H9 (cell line): Measurements from ENCODE around the gene MCCC1. TPM values are rescaled to one million over a fixed set of nuclear protein-coding genes. Genes with fewer than 3 reads are reported as not detected.

Experiments
- DNase-seq: peaks from one replicate; pipeline ENCODE4 v3.0.0-alpha.2; 2017
- H2AFZ ChIP-seq: one replicate; pipeline ENCODE4 v1.6.1; 2013; ENCODE audit warnings: mild to moderate bottlenecking, low read length, control low read depth, moderate library complexity
- H2AK5ac ChIP-seq: 2 replicates; pipeline ENCODE4 v1.6.1; 2013; ENCODE audit warnings: low read length, control low read depth, mixed read lengths; ENCODE audit not compliant: insufficient read length
- H2BK120ac ChIP-seq: one replicate; pipeline ENCODE4 v1.6.1; 2013; ENCODE audit warnings: low read depth, mild to moderate bottlenecking, low read length, control low read depth, inconsistent platforms; ENCODE audit not compliant: poor library complexity, severe bottlenecking
- H2BK12ac ChIP-seq: 2 replicates; pipeline ENCODE4 v1.6.1; 2013; ENCODE audit warnings: low read length, control low read depth, mixed read lengths, low read depth; ENCODE audit not compliant: insufficient read length
- H2BK15ac ChIP-seq: 2 replicates; pipeline ENCODE4 v1.6.1; 2013; ENCODE audit warnings: low read depth, low read length, control low read depth
- H2BK20ac ChIP-seq: one replicate; pipeline ENCODE4 v1.6.1; 2013; ENCODE audit warnings: low read depth, mild to moderate bottlenecking, low read length, control low read depth, inconsistent platforms; ENCODE audit not compliant: poor library complexity, severe bottlenecking
- H2BK5ac ChIP-seq: 2 replicates; pipeline ENCODE4 v1.6.1; 2013; ENCODE audit warnings: low read length, control low read depth, mixed read lengths; ENCODE audit not compliant: insufficient read length
- H3K14ac ChIP-seq: 2 replicates; pipeline ENCODE4 v1.6.1; 2013; ENCODE audit warnings: low read length, control low read depth; ENCODE audit not compliant: insufficient read depth
- H3K18ac ChIP-seq: 2 replicates; pipeline ENCODE4 v1.6.1; 2013; ENCODE audit warnings: low read depth, mild to moderate bottlenecking, mixed read lengths, low read length, control low read depth; ENCODE audit not compliant: insufficient read length
- H3K23ac ChIP-seq: 2 replicates; pipeline ENCODE4 v1.6.1; 2013; ENCODE audit warnings: low read length, control low read depth, mixed read lengths, low read depth; ENCODE audit not compliant: insufficient read length
- H3K23me2 ChIP-seq: 2 replicates; pipeline ENCODE4 v1.6.1; 2013; ENCODE audit warnings: low read depth, mild to moderate bottlenecking, mixed read lengths, low read length, control low read depth; ENCODE audit not compliant: insufficient read length, poor library complexity, severe bottlenecking
- H3K27ac ChIP-seq: 2 replicates; pipeline ENCODE4 v1.5.1; 2013; ENCODE audit warnings: low read length, control low read depth, mixed read lengths, low read depth; ENCODE audit not compliant: insufficient read length
- H3K27me3 ChIP-seq: 2 replicates; pipeline ENCODE4 v1.6.1; 2013; ENCODE audit warnings: low read length, control low read depth, inconsistent platforms; ENCODE audit not compliant: insufficient read depth
- H3K4ac ChIP-seq: 2 replicates; pipeline ENCODE4 v1.6.1; 2013; ENCODE audit warnings: low read depth, mild to moderate bottlenecking, control low read depth, inconsistent platforms, low read length, moderate library complexity
- H3K4me1 ChIP-seq: 2 replicates; pipeline ENCODE4 v1.6.1; 2013; ENCODE audit warnings: low read length, control low read depth, inconsistent platforms; ENCODE audit not compliant: insufficient read depth
- H3K4me2 ChIP-seq: 2 replicates; pipeline ENCODE4 v1.6.1; 2013; ENCODE audit warnings: low read length, control low read depth, mixed read lengths; ENCODE audit not compliant: insufficient read length, insufficient read depth
- H3K56ac ChIP-seq: 2 replicates; pipeline ENCODE4 v1.6.1; 2013; ENCODE audit warnings: low read depth, mild to moderate bottlenecking, mixed read lengths, low read length, control low read depth; ENCODE audit not compliant: insufficient read length
- H3K79me1 ChIP-seq: 2 replicates; pipeline ENCODE4 v1.6.1; 2013; ENCODE audit warnings: low read depth, mild to moderate bottlenecking, moderate library complexity, low read length, control low read depth, inconsistent platforms; ENCODE audit not compliant: insufficient read depth, poor library complexity, severe bottlenecking
- H3K79me2 ChIP-seq: 2 replicates; pipeline ENCODE4 v1.6.1; 2013; ENCODE audit warnings: low read length, control low read depth, inconsistent platforms; ENCODE audit not compliant: insufficient read depth
- H3K9ac ChIP-seq: 2 replicates; pipeline ENCODE4 v1.6.1; 2013; ENCODE audit warnings: low read length, control low read depth, mixed read lengths; ENCODE audit not compliant: insufficient read length; ENCODE audit errors: extremely low read depth
- H3K9me3 ChIP-seq: one replicate; pipeline ENCODE4 v1.6.1; 2013; ENCODE audit warnings: low read depth, low read length, inconsistent platforms; ENCODE audit not compliant: control insufficient read depth
- H3T11ph ChIP-seq: one replicate; pipeline ENCODE4 v1.6.1; 2013; ENCODE audit warnings: mild to moderate bottlenecking, low read length, control low read depth, inconsistent platforms
- H4K20me1 ChIP-seq: one replicate; pipeline ENCODE4 v1.6.1; 2013; ENCODE audit not compliant: control insufficient read depth, insufficient read length, insufficient read depth
- H4K5ac ChIP-seq: 2 replicates; pipeline ENCODE4 v1.6.1; 2013; ENCODE audit warnings: low read depth, mild to moderate bottlenecking, mixed read lengths, low read length, control low read depth; ENCODE audit not compliant: insufficient read length
- H4K8ac ChIP-seq: replicated peaks from 2 replicates; pipeline ENCODE4 v1.6.1; 2013; ENCODE audit warnings: low read length, control low read depth, mixed read lengths, low read depth; ENCODE audit not compliant: insufficient read length
- H4K91ac ChIP-seq: 2 replicates; pipeline ENCODE4 v1.6.1; 2013; ENCODE audit warnings: low read depth, mild to moderate bottlenecking, moderate library complexity, mixed read lengths, low read length, control low read depth; ENCODE audit not compliant: insufficient read length
- H3K27ac Mint-ChIP-seq, 3 experiments: 2 replicates in 2 of 3; 3 replicates in 1 of 3; pipeline ENCODE4 v1.8.0; 2020 to 2021; ENCODE audit warnings: mixed read lengths in 3 of 3, mild to moderate bottlenecking in 1 of 3, moderate library complexity in 1 of 3
- H3K27me3 Mint-ChIP-seq: 2 replicates; pipeline ENCODE4 v1.8.0; 2021; ENCODE audit warnings: low read depth, mild to moderate bottlenecking, moderate library complexity, mixed read lengths
- H3K36me3 Mint-ChIP-seq, 3 experiments: 2 replicates in 2 of 3; 3 replicates in 1 of 3; pipeline ENCODE4 v1.8.0; 2020 to 2021; ENCODE audit warnings: low read depth in 3 of 3, mixed read lengths in 3 of 3; ENCODE audit not compliant: insufficient read depth in 1 of 3
- H3K4me1 Mint-ChIP-seq, 2 experiments: 2 replicates each; pipeline ENCODE4 v1.8.0; 2020; ENCODE audit warnings: mixed read lengths in 2 of 2
- H3K4me3 Mint-ChIP-seq, 2 experiments: 2 replicates in 1 of 2; 3 replicates in 1 of 2; pipeline ENCODE4 v1.8.0; 2020 to 2021; ENCODE audit warnings: mild to moderate bottlenecking in 2 of 2, mixed read lengths in 2 of 2, moderate library complexity in 1 of 2
- H3K9me3 Mint-ChIP-seq, 2 experiments: 2 replicates in 1 of 2; 3 replicates in 1 of 2; pipeline ENCODE4 v1.8.0; 2020; ENCODE audit warnings: mild to moderate bottlenecking in 2 of 2, mixed read lengths in 2 of 2, moderate library complexity in 1 of 2
- CTCF ChIP-seq: fragments of 200-600 bp; sonication (generic); conservative IDR thresholded peaks from 3 replicates; pipeline ENCODE4 v1.8.0; 2021; ENCODE audit warnings: antibody characterized with exemption, mild to moderate bottlenecking
- WGBS: extraction: QIAGEN DNeasy Blood & Tissue Kit; methylation state at CpG from one replicate; pipeline ENCODE4 v1.1.7; 2013; ENCODE audit warnings: missing lambda C conversion rate, low lambda C conversion rate, mixed read lengths; ENCODE audit not compliant: insufficient read length; ENCODE audit errors: extremely low coverage; 5-methylcytosine and 5-hydroxymethylcytosine counted together
- total RNA-seq: library from RNA; stranded (reverse); gene quantifications from 2 replicates; pipeline ENCODE4 v1.2.1, GENCODE V29; 2021

Gene MCCC1
- total RNA-seq, 1 experiment from 2014 or later: 18.3 TPM

- Histone ChIP-seq H2BK5ac (no peak overlapping the region), H3K79me2 (no peaks in the 10 kb centered on the region), H3K9me3 (no peaks in the 10 kb centered on the region), H2AK5ac (no peak overlapping the region), H2BK15ac (no peak overlapping the region), H3K4ac (no peak overlapping the region), H4K8ac (no peak overlapping the region), H2BK120ac (no peak overlapping the region), H3K27ac (no peak overlapping the region), H2AFZ (no peak overlapping the region), H3T11ph (no peak overlapping the region), H4K5ac (no peak overlapping the region), H3K18ac (no peak overlapping the region), H4K91ac (no peak overlapping the region), H3K23ac (no peak overlapping the region), H3K56ac (no peak overlapping the region), H3K4me1 (no peaks in the 10 kb centered on the region), H3K27me3 (no peaks in the 10 kb centered on the region), H2BK20ac (no peak overlapping the region), H3K14ac (no peak overlapping the region), H3K79me1 (no peaks in the 10 kb centered on the region), H3K23me2 (no peaks in the 10 kb centered on the region), H3K4me2 (no peak overlapping the region), H2BK12ac (no peak overlapping the region), H4K20me1 (no peaks in the 10 kb centered on the region), H3K9ac (no peak overlapping the region)
- no CpG with 5 or more reads among the region's 12 CpGs for WGBS
- peak overlapping the region in 2 of 3 experiments; percentile 9 to 17; a peak in 2 of 7 replicates for H3K27ac Mint-ChIP-seq
- H3K36me3 Mint-ChIP-seq: peaks cover 16 to 56% (median 39%) of the 10 kb centered on the region in 3 experiments; a peak in 6 of 7 replicates
- H3K4me3 Mint-ChIP-seq: no peak overlapping the region
- H3K4me1 Mint-ChIP-seq: no peaks in the 10 kb centered on the region
- no peak for DNase-seq
- H3K27me3 Mint-ChIP-seq: no peaks in the 10 kb centered on the region
- H3K9me3 Mint-ChIP-seq: no peaks in the 10 kb centered on the region
- no peak for TF ChIP-seq CTCF
Measured at GRCh38 chr3:183038757-183039156, 60.5 kb downstream of the MCCC1 start.
